Tibial artery (tissue), 4 donors: ENCODE measurements around the gene SNRPD3.
"Not testable (repeated sequence)": the region's sequence is repeated elsewhere in the genome, so short reads cannot be mapped to it uniquely, and the experiment has no call there.

ENCODE experiments used
- DNase-seq, 2 donors: peaks; one replicate each; pipeline ENCODE4 v3.0.0-alpha.2; 2019
- H3K27ac ChIP-seq, 2 donors: fragments of 200-600 bp; sonication (generic) in 1 of 2; 1 replicate in 1 of 2; 2 replicates in 1 of 2; pipeline ENCODE4 v1.5.1; 2018 to 2019; ENCODE audit warnings: mild to moderate bottlenecking in 1 of 2
- H3K27me3 ChIP-seq, 2 donors: fragments of 200-600 bp; sonication (generic) in 1 of 2; one replicate each; pipeline versions ENCODE4 v1.5.1 to v1.6.0; 2016 to 2019
- H3K36me3 ChIP-seq, 3 donors: fragments of 200-600 bp; sonication (generic) in 2 of 3; one replicate each; pipeline ENCODE4 v1.5.1; 2016 to 2019; ENCODE audit warnings: mild to moderate bottlenecking in 2 of 3
- H3K4me1 ChIP-seq, 4 donors: fragments of 200-600 bp; sonication (generic) in 2 of 4; 1 replicate in 3 of 4; 2 replicates in 1 of 4; pipeline ENCODE4 v1.5.1; 2016 to 2019
- H3K4me3 ChIP-seq, 2 donors: fragments of 200-600 bp; sonication (generic) in 1 of 2; 1 replicate in 1 of 2; 2 replicates in 1 of 2; pipeline ENCODE4 v1.5.1; 2018 to 2019; ENCODE audit warnings: mild to moderate bottlenecking in 2 of 2
- H3K9me3 ChIP-seq, 3 donors: fragments of 200-600 bp; sonication (generic) in 1 of 3; one replicate each; pipeline ENCODE4 v1.5.1; 2016 to 2019
- CTCF ChIP-seq, 2 experiments: fragments of 200-600 bp in 1 of 2; fragments of 450-650 bp in 1 of 2; IDR thresholded peaks; one replicate each; pipeline ENCODE4 v1.5.1; 2017 to 2019; ENCODE audit warnings: antibody characterized with exemption in 2 of 2, mild to moderate bottlenecking in 1 of 2, moderate library complexity in 1 of 2
- intact Hi-C: fragments of 100-400 bp; cut with DNase I; formaldehyde crosslinking; loops from one replicate; pipeline ENCODE4 v1.15.0; 2023; ENCODE audit warnings: low total_unique reads

Gene SNRPD3

GRCh38 chr22:24525416-24526037 lies 30.3 kb upstream of the SNRPD3 start:
- no peaks in the 10 kb centered on the region for H3K27me3 ChIP-seq
- H3K4me1 ChIP-seq, result peaks cover 0 to 9% (median 2%) of the 10 kb centered on the region in 4 donors
- H3K27ac ChIP-seq, result no peak overlapping the region
- intact Hi-C loops, result no loop called here
- no peaks in the 10 kb centered on the region for H3K9me3 ChIP-seq
- H3K36me3 ChIP-seq, result no peaks in the 10 kb centered on the region
- H3K4me3 ChIP-seq, result no peak overlapping the region
- DNase-seq, result peak; percentile 81
- peak; percentile 72 to 78 for TF ChIP-seq CTCF (IDR thresholded peaks at IDR 0.05)

GRCh38 chr22:24526191-24526590 lies 29.6 kb upstream of the SNRPD3 start:
- H3K36me3 ChIP-seq, result no peaks in the 10 kb centered on the region
- H3K27ac ChIP-seq, result no peak overlapping the region
- no peaks in the 10 kb centered on the region for H3K27me3 ChIP-seq
- DNase-seq, result no peak
- intact Hi-C loops, result no loop called here
- no peak for TF ChIP-seq CTCF (IDR thresholded peaks at IDR 0.05)
- no peak overlapping the region for H3K4me3 ChIP-seq
- H3K4me1 ChIP-seq, result peaks cover 0 to 9% (median 2%) of the 10 kb centered on the region in 4 donors
- no peaks in the 10 kb centered on the region for H3K9me3 ChIP-seq

GRCh38 chr22:24529898-24530297 lies 25.9 kb upstream of the SNRPD3 start:
- no peaks in the 10 kb centered on the region for H3K9me3 ChIP-seq
- no peak overlapping the region for H3K4me3 ChIP-seq
- TF ChIP-seq CTCF (IDR thresholded peaks at IDR 0.05), result no peak
- DNase-seq, result no peak
- H3K27ac ChIP-seq, result no peak overlapping the region
- H3K4me1 ChIP-seq, result peaks cover 0 to 6% (median 2%) of the 10 kb centered on the region in 4 donors
- intact Hi-C loops, result no loop called here
- H3K27me3 ChIP-seq, result no peaks in the 10 kb centered on the region
- H3K36me3 ChIP-seq, result no peaks in the 10 kb centered on the region

GRCh38 chr22:24530968-24531367 lies 24.8 kb upstream of the SNRPD3 start:
- H3K4me3 ChIP-seq, H3K27ac ChIP-seq, intact Hi-C loops, H3K9me3 ChIP-seq, H3K4me1 ChIP-seq, DNase-seq, H3K27me3 ChIP-seq, H3K36me3 ChIP-seq: not testable (repeated sequence)

GRCh38 chr22:24532075-24532474 lies 23.7 kb upstream of the SNRPD3 start:
- H3K4me3 ChIP-seq, result no peak overlapping the region
- no peak for TF ChIP-seq CTCF (IDR thresholded peaks at IDR 0.05)
- no peaks in the 10 kb centered on the region for H3K36me3 ChIP-seq
- no peaks in the 10 kb centered on the region for H3K4me1 ChIP-seq
- no peaks in the 10 kb centered on the region for H3K9me3 ChIP-seq
- intact Hi-C loops, result no loop called here
- no peak for DNase-seq
- no peak overlapping the region for H3K27ac ChIP-seq
- no peaks in the 10 kb centered on the region for H3K27me3 ChIP-seq

- Histone ChIP-seq H3K27ac (no peak overlapping the region), H3K27me3 (no peaks in the 10 kb centered on the region), H3K4me3 (no peak overlapping the region), H3K36me3 (peaks cover 3 to 17% (median 5%) of the 10 kb centered on the region in 3 donors), H3K9me3 (no peaks in the 10 kb centered on the region), H3K4me1 (no peaks in the 10 kb centered on the region)
- DNase-seq, result no peak
- intact Hi-C loops, result no loop called here
- no peak for TF ChIP-seq CTCF (IDR thresholded peaks at IDR 0.05)
Measured at GRCh38 chr22:24535348-24535747, 20.5 kb upstream of the SNRPD3 start.
